Keratinocyte (primary cell): ENCODE results near the gene TAL1.

Experiments used
- EZH2 ChIP-seq: IDR thresholded peaks from one replicate; pipeline ENCODE4 v1.6.1; 2012; ENCODE audit warnings: inconsistent platforms, mild to moderate bottlenecking, low read length, moderate library complexity
- TF ChIP-seq, protein P1 (sequence below), 3 experiments: IDR thresholded peaks in 1 of 3; conservative IDR thresholded peaks in 1 of 3; optimal IDR thresholded peaks in 1 of 3; 2 replicates in 2 of 3; 3 replicates in 1 of 3; pipeline versions ENCODE3 to v1.5.1; 2011; ENCODE audit warnings: low read length in 3 of 3, mild to moderate bottlenecking in 3 of 3, moderate library complexity in 2 of 3, control low read depth in 1 of 3, inconsistent platforms in 1 of 3; ENCODE audit not compliant: insufficient read depth in 2 of 3; ENCODE audit errors: extremely low read depth in 1 of 3

DNA sequence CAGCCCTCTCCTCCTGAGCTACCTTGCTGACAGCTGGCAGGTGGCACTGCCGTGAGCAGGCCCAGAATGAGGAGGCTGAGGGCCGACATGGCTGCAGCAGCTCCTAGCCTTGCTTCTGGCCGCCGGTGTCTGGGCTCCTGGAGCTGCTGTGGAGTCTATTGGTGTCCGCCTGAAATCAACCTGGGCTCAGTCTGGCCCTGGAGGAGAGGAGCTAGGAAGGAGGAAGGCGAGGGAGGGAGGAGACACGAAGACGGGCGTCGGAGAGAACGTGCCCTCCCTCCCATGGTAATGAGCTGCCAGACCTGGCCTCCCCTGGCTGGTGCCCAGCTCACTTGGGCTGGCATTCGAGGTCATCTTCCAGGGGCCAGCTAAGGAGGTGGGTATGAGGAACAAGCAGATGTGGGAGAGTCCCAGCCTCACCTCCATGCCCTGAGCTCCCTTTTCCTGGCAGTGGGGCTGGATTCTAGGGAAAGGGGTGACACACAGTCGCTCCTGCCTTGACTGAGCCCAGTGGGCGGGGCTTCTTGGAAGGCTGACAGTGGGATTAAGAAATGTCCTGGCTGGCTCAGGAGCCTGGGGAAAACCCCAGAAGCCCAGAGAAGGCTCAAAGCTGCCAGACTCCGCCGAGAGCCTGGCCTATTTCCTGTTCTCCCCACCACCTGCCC, 42.0 kb downstream of the TAL1 start, which contains the start of gene PDZK1IP1:
- TF ChIP-seq, protein P1, sequence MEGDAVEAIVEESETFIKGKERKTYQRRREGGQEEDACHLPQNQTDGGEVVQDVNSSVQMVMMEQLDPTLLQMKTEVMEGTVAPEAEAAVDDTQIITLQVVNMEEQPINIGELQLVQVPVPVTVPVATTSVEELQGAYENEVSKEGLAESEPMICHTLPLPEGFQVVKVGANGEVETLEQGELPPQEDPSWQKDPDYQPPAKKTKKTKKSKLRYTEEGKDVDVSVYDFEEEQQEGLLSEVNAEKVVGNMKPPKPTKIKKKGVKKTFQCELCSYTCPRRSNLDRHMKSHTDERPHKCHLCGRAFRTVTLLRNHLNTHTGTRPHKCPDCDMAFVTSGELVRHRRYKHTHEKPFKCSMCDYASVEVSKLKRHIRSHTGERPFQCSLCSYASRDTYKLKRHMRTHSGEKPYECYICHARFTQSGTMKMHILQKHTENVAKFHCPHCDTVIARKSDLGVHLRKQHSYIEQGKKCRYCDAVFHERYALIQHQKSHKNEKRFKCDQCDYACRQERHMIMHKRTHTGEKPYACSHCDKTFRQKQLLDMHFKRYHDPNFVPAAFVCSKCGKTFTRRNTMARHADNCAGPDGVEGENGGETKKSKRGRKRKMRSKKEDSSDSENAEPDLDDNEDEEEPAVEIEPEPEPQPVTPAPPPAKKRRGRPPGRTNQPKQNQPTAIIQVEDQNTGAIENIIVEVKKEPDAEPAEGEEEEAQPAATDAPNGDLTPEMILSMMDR (optimal IDR thresholded peaks at IDR 0.05 in 1 of 3, IDR thresholded peaks at IDR 0.05 in 1 of 3, conservative IDR thresholded peaks at IDR 0.05 in 1 of 3; ENCODE audit: extremely low read depth in 1 of 3, insufficient read depth in 2 of 3, low read length in 3 of 3), result no peak
- no peak for TF ChIP-seq EZH2
